ENCODE measurements around the gene DDX25.
"Not testable (repeated sequence)": the region's sequence is repeated elsewhere in the genome, so short reads cannot be mapped to it uniquely, and the experiment has no call there.

Gene DDX25

DNA sequence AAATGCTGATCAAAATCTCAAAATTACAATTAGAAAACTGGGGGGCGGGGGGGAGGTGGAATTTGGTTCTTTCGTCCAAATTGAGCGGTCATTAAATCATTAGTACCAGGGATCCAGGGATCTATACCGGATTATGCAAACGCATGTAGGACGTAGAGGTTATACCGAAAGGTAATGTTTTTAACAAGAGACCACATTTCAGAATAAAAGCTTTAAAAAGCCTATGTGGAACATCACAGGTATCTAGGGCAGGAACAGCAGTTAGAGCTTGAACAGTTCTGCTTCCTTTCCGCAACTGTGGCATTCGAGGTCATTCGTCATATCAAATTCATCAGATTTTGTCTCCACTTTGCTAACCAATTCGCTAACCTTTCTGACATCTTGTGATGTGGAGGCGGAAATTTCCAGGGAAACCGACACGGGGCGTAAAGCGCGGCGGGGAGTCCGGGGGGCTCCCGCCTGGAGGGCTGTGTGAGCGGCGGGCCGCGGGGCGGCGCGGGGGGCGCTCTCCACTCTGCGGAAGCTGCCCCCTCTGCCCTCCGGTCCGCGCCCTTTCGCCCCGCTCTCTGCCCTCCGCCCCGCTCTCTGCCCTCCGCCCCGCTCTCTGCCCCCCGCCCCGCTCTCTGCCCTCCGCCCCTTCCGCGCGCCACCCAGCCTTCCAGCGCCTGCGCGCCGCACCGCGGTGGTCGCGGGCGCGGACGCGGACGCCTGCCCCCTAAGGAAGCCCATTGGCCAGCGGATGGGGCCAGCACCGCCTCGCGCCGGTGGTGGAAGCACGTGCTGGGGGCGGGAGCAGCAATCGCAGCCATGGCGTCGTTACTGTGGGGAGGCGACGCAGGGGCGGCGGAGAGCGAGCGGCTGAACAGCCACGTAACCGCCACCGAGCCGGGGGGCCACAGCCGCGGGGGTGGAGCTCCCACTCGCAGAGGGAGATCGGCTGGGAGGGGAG is at the start of gene DDX25:
Gene DDX25 (plus strand): TSS at position 798 of the 949 bp plus-strand sequence. CDS start 10 bp downstream, at position 808.
- no peak for DNase-seq (ENCODE audit: low read depth)

DNA sequence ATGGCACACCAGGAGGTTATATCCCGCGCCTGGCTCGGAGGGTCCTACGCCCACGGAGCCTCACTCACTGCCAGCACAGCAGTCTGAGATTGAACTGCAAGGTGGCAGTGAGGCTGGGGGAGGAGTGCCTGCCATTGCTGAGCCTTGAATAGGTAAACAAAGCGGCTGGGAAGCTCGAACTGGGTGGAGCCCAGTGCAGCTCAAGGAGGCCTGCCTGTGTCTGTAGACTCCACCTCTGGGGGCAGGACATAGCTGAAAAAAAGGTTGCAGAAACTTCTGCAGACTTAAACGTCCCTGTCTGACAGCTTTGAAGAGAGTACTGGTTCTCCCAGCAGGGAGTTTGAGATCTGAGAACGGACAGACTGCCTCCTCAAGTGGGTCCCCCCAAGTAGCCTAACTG is 46.6 kb upstream of the DDX25 start:
- not testable (repeated sequence) for DNase-seq (ENCODE audit: low read depth)

DNA sequence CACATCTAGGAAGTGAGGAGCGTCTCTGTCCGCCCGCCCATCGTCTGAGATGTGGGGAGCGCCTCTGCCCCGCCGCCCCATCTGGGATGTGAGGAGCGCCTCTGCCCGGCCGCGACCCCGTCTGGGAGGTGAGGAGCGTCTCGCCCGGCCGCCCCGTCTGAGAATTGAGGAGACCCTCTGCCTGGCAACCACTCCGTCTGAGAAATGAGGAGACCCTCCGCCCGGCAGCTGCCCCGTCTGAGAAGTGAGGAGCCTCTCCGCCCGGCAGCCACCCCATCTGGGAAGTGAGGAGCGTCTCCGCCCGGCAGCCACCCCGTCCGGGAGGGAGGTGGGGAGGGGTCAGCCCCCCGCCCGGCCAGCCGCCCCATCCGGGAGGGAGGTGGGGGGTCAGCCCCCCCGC is 41.5 kb upstream of the DDX25 start:
- not testable (repeated sequence) for DNase-seq (ENCODE audit: low read depth)

DNA sequence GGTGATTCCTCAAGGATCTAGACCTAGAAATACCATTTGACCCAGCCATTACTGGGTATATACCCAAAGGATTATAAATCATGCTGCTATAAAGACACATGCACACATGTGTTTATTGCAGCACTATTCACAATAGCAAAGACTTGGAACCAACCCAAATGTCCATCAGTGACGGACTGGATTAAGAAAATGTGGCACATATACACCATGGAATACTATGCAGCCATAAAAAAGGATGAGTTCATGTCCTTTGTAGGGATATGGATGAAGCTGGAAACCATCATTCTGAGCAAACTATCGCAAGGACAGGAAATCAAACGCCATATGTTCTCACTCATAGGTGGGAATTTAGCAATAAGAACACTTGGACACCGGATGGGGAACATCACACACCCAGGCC is 39.0 kb upstream of the DDX25 start:
- DNase-seq (ENCODE audit: low read depth), result not testable (repeated sequence)

DNA sequence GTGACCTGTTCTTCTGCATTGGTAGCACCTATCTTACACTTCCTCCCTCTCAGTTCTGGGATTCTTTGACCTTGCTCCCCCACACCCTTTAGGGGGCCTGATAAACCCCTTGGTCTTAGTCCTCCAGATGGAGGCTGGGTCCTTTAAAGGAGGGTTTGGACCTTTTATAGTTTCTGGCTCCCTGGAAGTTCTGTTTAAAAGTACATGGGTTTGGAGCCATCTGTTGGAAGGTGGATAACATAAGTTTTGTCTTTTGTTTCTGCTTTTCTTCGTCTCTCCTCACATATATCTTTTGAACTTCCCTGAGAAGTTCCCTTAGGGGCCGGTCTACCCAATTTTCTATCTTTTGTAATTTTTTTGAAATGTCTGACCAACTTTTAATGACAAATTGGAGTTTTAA is 34.8 kb upstream of the DDX25 start:
- DNase-seq (ENCODE audit: low read depth), result no peak

DNA sequence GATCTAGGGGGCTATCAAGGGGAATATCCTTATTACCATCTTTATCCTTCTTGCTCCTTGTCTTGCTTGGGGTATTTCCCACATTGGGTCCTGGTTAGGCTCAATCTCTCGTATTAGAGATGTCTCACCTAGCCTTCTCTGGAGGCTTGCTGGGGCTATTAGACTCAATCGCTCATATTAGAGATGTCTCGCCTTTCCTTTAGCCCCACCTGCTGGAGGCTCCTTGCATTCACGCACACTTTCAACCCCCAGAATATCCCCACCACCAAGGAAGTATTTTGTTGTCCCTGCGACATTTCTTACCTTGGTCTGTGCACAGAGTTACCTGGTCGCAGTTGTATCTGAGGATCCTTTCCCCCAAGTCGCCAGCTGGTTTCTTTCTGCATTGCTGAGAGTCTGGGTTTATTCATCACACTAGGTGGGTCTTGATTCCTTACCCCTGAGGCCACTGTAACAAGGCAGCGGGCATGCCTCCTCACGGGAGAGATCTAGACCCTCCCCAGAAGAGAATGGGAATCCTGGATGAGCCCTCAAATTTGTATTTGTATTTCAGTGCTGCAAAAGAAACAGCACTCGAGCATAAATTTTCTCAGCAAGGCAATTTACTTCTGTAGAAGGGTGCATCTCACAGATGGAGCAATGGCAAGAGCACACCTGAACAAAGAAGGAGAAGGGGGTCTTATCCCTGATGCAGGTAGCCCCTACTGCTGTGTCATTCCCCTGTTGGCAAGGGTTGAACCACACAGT is 32.7 kb upstream of the DDX25 start:
- no peak for DNase-seq (ENCODE audit: low read depth)

DNA sequence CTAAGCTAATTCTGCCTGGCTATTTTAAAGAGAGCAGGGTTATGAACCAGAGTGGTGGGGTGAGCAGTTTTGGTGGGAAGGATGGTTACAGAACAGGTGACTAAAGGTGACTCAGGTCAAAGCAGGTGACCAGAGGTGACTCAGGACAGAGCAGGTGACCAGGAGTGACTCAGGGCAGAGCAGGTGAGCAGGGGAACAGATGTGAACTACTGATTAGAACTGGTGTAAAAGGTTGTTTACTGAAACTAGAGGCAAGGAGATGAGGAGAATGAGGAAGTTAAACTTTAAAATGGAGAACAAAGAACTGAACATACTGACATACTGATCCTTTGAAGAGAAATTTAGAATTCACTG is 32.2 kb upstream of the DDX25 start:
- no peak for DNase-seq (ENCODE audit: low read depth)

DNA sequence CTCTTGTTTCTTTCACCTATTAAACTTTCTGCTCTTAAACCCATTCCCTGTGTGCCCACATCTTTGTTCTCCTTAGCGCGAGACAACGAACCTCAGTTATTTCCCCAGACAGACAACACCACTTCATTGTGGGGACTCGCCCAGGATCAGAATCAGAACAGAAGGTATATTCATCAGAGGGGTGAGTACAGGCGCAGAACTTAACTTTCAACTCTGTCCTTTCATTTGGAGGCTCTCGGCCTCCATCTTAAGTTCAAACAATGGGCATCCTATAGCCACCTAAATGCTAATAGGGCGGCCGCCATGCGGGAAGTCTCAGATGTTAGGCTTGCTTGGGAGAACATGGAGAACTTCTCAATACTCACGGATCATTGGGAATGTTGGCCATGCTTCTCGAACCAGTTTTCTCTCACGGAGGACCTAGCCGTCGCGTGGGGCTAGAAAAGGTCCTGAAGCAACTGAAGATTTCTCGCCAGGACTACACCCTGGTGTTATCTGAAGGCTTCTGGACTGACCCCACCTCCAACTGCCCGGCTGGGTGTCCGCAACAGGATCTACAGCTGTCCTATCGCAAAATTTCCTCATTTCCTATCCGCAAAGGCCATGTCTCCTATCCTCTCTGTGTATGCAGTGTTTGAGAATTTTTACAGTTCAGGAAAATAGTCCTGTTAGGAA is 30.3 kb upstream of the DDX25 start:
- DNase-seq (ENCODE audit: low read depth), result no peak

DNA sequence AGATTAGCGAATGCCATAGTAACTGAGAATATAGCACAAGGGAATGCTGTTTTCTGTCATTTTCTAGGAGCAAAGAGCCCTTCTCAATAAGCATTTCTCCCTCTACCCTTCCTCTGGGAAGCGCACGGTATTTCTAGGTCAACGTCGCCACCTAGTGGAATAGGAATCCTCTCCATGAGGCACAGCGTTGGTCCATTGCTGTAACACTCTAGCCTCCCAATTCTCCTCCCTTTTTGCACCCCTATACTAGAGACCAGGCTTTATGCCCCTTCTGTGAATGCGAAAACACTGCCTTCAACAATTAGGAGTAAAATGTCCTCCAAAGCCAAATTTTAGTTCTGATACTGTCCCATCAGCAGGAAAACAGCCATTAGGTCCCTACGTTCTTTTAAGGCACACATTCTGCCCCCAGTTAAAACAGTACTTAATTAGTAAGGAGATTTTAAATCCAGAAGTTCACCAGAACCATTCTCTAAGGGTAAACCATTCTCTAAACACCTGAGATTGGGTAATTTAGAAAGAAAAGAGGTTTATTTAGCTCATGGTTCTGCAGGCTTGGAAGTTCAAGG is 29.7 kb upstream of the DDX25 start:
- peak; percentile 17 for DNase-seq (ENCODE audit: low read depth)

DNA sequence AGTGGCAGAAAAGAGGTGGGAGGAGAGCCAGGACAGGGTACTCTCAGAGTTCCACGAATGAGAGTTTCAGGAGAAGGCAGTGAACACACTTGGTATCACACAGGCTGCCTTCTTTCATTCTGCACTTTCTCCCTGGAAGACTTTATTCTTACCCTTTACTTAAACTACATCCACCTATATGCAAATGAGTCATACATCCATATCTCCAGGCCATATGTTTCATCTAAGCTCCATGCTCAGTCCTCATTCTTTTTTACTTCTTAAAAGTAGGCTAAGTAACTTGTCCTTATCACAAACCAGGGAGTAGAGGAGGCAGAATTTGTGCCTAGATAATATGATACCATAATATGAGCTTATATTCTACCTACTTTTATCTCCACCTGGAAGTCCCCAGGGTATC is 23.0 kb upstream of the DDX25 start:
- no peak for DNase-seq (ENCODE audit: low read depth)

DNA sequence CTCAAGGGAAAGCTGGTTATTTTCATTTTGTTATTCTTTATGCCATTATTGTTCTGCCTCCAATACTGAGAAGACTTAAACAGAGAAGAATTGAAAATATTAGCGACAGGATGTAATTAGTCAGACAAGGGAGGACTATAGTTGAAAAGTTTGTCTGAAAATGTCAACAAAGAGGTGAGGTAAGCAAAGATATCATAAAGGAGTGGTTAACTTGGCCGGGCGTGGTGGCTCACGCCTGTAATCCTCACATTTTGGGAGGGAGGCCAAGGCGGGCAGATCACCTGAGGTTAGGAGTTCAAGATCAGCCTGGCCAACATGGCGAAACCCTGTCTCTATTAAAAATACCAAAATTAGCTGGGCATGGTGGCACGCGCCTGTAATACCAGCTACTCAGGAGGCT is 20.9 kb upstream of the DDX25 start:
- DNase-seq (ENCODE audit: low read depth), result no peak

DNA sequence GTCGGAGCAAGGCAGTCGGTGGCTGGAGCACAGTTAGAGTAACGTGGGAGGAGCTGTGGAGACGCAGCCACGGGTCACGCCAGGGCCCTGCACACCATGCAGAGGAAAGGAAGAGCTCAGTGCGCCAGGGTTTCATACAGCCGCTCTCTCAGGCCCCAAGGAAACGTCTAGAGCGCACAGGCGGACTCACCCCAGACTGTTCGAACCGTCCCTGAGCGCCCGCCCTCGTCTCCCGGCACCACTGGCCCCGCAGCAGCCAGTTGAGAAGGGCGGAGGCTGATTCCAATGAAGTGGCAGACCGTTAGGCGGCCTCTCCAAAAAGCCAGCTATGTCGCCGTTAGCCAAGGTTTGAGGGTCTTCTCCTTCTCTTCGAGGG is 17.3 kb upstream of the DDX25 start:
- peak; percentile 25 for DNase-seq (ENCODE audit: low read depth)

DNA sequence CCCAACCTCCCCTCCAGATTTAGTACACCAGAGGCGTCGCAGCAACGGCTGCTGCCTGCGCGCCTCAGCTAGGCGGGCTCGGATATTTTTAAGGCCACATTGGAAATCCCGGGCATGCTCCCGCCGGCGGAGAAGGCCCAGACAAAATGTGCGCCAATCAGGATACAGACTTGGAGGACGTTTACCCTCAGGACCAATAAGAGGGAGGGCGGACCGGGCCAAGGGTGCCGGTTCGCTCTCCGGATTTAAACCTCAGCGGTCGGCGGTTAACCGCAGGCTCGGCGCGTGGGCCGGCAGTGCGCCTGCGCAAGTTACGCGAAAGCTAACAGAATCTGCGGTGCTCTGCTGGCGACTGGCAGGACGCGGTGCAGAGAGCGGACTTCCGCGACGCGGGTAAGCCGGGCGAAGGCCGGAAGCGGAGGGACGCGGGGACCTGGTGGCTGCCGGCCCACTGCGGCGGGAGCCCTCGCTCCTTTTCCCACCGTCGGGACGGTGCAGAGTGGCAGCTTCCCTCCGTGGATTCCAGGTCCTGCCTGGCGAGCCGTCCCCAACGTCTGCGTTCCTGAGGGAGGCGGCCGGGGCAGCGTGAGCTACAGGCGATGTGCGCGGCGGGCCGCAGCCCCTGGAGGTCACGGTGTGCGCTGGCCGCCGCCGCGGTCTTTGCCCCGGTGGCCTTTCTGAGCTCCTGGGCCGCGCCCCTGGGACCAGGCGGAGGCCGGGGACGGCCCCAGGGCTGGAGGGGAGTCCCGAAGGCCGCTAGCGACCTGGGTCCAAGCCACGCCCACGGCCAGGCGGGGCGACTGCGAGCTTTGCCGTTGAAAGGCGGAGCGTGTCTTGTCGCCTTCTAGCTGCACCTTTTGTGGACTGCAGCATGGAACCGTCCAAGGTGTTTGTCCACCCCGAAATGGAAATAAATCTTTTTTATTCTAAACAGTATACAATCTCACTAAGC is 16.7 kb upstream of the DDX25 start, which contains the start of gene HYLS1:
Gene HYLS1 (plus strand): TSS at position 296 of the 952 bp plus-strand sequence. CDS start 11,701 bp downstream, outside the sequence.
- DNase-seq (ENCODE audit: low read depth), result peak; percentile 86

DNA sequence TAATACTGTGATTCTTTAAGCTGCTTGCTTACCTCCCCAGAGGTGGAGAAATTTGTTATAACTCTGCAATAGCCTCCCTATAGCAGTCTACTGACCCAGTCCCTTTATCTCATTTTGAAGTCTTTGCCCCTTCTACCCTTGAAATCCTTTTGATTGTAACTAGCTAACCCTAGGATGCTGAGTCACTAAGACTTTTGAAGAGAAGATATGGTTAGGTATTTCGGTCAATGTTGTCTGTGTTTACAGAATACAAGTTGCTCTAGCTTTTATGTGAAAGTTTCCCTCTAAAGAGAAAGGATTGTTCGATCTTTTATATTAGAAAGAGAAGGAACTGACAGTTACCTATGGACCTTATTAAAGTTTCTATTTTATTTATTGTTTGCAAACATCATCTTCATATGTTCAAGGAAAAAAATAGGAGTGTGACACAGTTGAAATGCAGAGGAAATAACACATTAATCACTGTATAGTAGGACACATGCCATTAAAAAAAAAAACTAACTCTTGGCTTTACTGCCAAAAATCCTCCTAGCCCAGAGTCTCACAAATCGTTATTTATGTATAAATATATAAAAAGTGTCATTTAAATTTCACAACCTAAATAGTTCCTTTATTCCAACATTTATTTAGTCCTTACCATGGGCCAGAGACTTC is 13.7 kb upstream of the DDX25 start:
- DNase-seq (ENCODE audit: low read depth), result no peak

DNA sequence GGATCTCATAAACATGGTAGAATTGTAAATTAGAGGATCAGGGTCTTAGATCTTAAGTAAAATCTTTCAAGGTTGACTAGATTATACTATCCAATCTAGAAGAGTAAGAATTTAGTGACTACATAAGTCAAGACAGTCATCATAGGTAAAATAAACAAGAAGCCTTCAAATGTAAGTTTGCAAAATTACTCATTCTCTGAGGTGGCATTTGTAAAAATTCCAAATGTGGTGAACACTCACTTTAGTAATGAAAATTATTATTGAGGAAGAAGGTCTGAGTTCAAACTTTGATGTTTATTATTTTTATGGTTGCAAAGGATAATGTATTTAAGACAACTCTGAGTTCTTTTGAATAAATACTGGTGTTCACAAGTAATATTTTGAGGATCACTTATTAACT is 12.2 kb upstream of the DDX25 start:
- DNase-seq (ENCODE audit: low read depth), result no peak

DNA sequence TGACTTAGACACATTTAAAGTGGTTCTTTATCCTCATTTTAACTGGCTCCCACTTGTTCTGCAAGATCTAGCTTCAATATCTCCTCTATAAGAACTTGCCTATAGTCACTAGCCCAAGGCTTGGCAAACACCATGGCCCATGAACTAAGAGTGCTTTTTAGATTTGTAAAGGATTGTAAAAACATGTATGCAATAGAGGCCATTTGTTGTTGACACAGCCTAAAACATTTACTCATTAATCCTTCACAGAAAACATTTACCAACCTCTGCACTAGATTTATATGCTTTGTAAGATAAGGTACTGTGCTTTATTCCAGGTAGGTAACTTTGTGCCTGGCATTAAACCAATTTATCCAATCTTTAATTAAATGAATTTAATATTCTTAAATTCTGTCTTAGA is 11.3 kb upstream of the DDX25 start:
- DNase-seq (ENCODE audit: low read depth), result no peak

DNA sequence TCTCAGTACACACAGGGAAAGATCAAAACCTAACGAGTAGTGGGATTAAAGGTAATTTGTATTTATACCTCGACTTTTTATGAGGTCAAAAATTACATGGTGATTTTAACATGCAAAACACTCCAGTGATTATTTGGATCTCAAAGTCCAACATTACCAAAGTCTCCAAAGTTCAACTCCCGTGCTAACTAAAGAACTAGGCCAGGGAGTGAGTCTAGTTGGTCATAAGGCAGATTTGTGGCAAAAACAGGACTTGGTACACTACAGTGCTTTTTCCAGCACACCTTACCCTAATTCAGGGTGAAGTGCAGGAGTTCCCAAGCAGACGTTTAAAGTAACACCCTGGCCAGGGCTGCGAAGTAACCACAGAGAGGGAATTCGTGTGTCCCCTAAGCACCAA is 2.4 kb upstream of the DDX25 start:
- no peak for DNase-seq (ENCODE audit: low read depth)

DNA sequence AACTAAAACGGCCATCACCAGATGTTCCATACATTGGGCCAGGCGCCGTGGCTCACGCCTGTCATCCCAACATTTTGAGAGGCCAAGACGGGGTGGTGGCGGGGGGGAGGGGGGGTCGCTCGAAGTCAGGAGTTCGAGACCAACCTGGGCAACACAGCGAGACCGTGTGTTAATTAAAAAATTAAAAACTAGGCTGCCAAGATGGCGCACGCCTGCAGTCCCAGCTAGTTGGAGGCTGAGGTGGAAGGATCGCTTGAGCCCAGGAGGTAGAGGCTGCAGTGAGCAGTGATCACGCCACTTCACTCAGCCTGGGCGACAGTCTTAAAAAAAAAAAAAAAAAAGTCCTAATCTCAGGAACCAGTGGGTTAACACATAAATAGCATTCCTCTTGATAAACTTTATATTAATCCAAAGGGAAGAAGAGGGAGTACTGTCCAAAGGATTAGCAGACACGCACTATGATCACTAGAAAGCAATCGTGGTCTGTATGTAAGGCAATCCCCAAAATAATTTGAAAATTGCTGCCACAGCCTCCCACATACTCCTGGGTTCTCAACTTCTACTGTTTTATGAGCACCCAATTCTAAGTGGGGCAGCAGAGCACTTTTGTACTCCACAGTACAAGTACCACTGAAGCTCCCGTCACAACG is 1.9 kb upstream of the DDX25 start:
- DNase-seq (ENCODE audit: low read depth), result no peak

DNA sequence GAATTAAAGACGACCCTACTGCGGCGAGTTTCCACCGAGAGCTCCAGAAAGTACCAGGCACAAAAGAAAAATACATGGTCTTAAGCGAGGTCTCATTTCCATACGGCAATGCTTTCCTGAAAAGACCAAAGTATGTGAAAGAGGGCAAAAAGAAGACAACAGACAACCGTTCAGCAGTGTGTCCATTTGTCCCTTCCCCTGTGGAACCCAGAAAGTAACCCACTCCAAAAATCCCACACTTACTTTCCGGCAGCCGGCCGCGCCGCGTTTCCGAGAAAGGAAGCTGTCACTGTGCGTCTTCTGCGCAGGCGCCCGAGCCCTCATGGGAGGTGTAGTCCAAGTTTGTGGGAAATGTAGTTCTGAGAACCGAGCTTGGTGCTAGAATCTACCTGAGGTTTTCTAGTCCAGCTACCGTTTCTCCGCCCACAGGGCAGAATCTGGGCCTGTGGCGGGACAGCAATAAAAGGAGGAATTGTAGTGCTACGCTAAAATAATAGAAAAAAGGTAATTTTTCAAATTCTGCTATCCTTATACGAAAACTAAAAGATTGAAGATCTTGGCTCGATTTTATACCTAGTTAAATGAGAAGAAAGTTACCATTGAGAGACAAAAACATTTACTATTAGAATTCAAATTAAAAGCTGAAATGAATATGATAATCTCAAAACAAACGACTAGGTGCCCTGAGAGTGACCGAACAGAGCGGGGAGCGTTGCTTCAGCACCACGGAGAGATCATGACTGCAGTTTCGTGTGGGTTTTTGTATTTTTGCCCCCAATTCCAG is 1.2 kb upstream of the DDX25 start, which contains the start of gene PUS3:
Gene PUS3 (minus strand): TSS at position 280 of the 784 bp plus-strand sequence. CDS start 6,922 bp downstream, outside the sequence.
- DNase-seq (ENCODE audit: low read depth), result peak; percentile 86

Measured in activated T-cell treated with anti-CD3 and anti-CD28 coated beads for 1 hour (primary cell).